GM21528 (cell line): ENCODE measurements around the gene SDHD.

Experiments
- ATAC-seq: cut with Tn5 transposase; IDR thresholded peaks from one replicate; pipeline ENCODE4 v1.9.1; 2021; ENCODE audit warnings: mild to moderate bottlenecking, moderate library complexity; ENCODE audit not compliant: unreplicated experiment, low FRiP score

SDHD gene

GRCh38 chr11:112097734-112098528, 11.3 kb downstream of the SDHD start:
- no peak for ATAC-seq

- ATAC-seq: no peak
Measured at GRCh38 chr11:112100462-112100861, 13.8 kb downstream of the SDHD start.

- ATAC-seq: no peak
Measured at GRCh38 chr11:112103446-112103845, 16.8 kb downstream of the SDHD start.

- ATAC-seq: no peak
Measured at GRCh38 chr11:112106070-112106469, 19.4 kb downstream of the SDHD start.

GRCh38 chr11:112113539-112114457, 27.1 kb downstream of the SDHD start:
- ATAC-seq: no peak

- ATAC-seq: no peak
Measured at GRCh38 chr11:112114460-112114859, 27.8 kb downstream of the SDHD start.

- ATAC-seq: no peak
Measured at GRCh38 chr11:112115386-112115785, 28.7 kb downstream of the SDHD start.

- no peak for ATAC-seq
Measured at GRCh38 chr11:112118176-112118575, 31.5 kb downstream of the SDHD start.

- ATAC-seq: no peak
Measured at GRCh38 chr11:112121981-112122615, 35.4 kb downstream of the SDHD start.

GRCh38 chr11:112123129-112123528, 36.5 kb downstream of the SDHD start:
- ATAC-seq: no peak

- no peak for ATAC-seq
Measured at GRCh38 chr11:112127056-112127455, 40.4 kb downstream of the SDHD start.

GRCh38 chr11:112128483-112129121, 41.9 kb downstream of the SDHD start:
- ATAC-seq: no peak

- ATAC-seq: no peak
Measured at GRCh38 chr11:112129656-112130055, 43.0 kb downstream of the SDHD start.

GRCh38 chr11:112132737-112133136, 46.1 kb downstream of the SDHD start:
- ATAC-seq: no peak

GRCh38 chr11:112134473-112134872, 47.8 kb downstream of the SDHD start:
- no peak for ATAC-seq

- ATAC-seq: no peak
Measured at GRCh38 chr11:112143597-112143996, 56.9 kb downstream of the SDHD start.
